NCI-H1092 treated with DMSO at 0.1 percent for 48 hours (cell line): ENCODE data around the gene EVX2.

Experiments
- DNase-seq: peaks from one replicate; lab custom pipeline; 2025; lab: John Stamatoyannopoulos, UW

EVX2 gene

GRCh38 chr2:176096243-176096985 lies 12.7 kb upstream of the EVX2 start:
- DNase-seq = no peak

GRCh38 chr2:176095421-176095820 lies 11.7 kb upstream of the EVX2 start:
- DNase-seq = no peak

GRCh38 chr2:176094349-176094748 lies 10.6 kb upstream of the EVX2 start:
- DNase-seq = no peak

GRCh38 chr2:176093898-176094249 lies 10.1 kb upstream of the EVX2 start:
- DNase-seq = no peak

GRCh38 chr2:176093145-176093897 lies 9.6 kb upstream of the EVX2 start:
- DNase-seq = no peak

GRCh38 chr2:176092270-176093144 lies 8.7 kb upstream of the EVX2 start, which contains the start of gene HOXD13:
TSS of gene HOXD13 (plus strand) at chr2:176092721. CDS start at chr2:176092891, 170 bp downstream.
- DNase-seq = no peak

- DNase-seq = no peak
Measured at GRCh38 chr2:176091329-176092258, 7.8 kb upstream of the EVX2 start.

GRCh38 chr2:176090862-176091261 lies 7.1 kb upstream of the EVX2 start:
- no peak for DNase-seq

GRCh38 chr2:176089843-176090395 lies 6.2 kb upstream of the EVX2 start:
- no peak for DNase-seq

- DNase-seq = no peak
Measured at GRCh38 chr2:176088937-176089842, 5.4 kb upstream of the EVX2 start.

- DNase-seq = no peak
Measured at GRCh38 chr2:176088048-176088936, 4.5 kb upstream of the EVX2 start.

- DNase-seq = no peak
Measured at GRCh38 chr2:176087330-176088047, 3.7 kb upstream of the EVX2 start.

- no peak for DNase-seq
Measured at GRCh38 chr2:176085861-176086771, 2.4 kb upstream of the EVX2 start.

GRCh38 chr2:176085120-176085788 lies 1.5 kb upstream of the EVX2 start:
- DNase-seq = no peak

GRCh38 chr2:176084611-176085119 lies 903 bp upstream of the EVX2 start:
- no peak for DNase-seq
